Mesenteric fat pad (tissue), 1 donor: Measurements from ENCODE around the gene ZNF497. TPM values are rescaled to one million over a fixed set of nuclear protein-coding genes. Genes with fewer than 3 reads are reported as not detected.

Experiments
- DNase-seq: peaks from one replicate; pipeline ENCODE4 v3.0.0-alpha.2; 2020; ENCODE audit warnings: low spot score
- microRNA-seq: library from miRNA; unstranded; fragments of <30 nt; microRNA quantifications from one replicate; pipeline ENCODE4 v1.2.0, GENCODE V29; 2020; ENCODE audit warnings: borderline number of aligned reads
- total RNA-seq: library from RNA; stranded (reverse); fragmentation: NEBNext Ultra II Directional; extraction: Animal tissue kit (Norgen Biotek cat#: 25700); gene quantifications from one replicate; pipeline ENCODE4 v1.2.1, GENCODE V29; 2021
- donor health status: DM: yes; HTN: yes; CAD: no.

Gene ZNF497
- total RNA-seq, 1 donor from 2014 or later: 0.19 TPM

DNA sequence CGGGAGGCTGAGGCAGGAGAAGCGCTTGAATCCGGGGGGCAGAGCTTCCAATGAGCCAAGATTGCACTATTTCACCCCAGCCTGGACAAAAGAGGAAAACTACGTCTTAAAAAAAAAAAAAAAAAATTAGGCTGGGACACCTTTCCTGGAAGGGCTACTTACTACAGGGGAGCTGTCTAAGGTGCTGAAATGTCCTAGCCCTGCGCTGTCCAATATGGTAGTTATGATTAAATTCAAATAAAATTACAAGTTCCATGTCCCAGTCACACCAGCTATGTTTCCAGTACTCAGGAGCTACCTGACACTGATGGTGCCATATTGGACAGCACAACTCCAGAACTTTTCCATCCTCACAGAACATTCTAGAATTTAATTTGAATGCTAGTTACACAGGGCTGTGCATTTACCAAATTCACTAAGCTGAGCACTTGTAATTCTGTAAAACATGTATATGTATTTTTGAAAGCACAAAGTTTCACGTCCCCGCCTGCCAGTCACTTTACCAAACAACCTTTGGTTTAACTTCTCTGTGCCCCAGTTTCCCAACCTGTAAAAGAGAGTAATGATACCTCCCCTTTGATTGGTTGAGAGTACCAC, 45.0 kb downstream of the ZNF497 start:
- no peak for DNase-seq

DNA sequence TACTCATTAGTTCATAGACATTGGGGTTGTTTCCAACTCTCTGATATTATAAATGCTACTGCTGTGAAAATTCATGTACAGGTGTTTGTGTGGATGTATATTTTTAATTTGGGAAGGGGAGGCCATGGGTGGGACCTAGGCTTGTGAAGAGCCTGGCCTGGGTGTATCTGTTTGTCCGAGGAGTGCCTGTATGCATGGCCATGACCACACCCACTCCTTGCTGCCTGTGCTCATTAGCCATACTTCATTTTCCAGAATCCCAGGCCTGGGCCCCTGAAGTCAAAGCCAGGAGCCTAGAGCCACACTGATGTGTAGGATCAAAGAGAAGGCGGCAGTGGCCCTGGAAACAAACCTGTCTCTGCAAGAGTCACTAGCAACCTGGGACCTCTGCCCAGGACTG, 47.0 kb downstream of the ZNF497 start:
- peak; percentile 33 for DNase-seq

DNA sequence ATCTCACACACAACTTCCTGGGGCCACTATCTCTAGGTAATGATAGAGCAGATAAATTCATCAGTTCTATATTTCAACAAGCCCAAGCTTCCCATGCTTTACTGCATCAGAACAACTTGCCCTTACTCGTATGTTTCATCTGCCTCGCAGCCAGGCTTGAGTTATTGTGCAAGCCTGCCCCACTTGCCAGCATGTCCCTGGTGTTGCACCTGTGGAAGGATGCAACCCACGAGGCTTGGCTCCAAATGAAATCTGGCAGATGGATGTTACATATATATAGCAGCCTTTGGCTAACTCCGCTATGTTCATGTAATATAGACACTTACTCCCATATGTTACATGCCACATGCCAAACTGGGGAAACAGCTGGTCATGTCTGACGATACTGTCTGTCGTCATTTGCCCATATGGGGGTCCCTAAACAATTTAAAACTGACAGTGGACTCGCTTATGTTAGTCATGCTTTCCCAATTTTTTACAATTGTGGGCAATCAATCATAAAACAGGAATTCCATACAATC, 51.1 kb downstream of the ZNF497 start:
- DNase-seq: peak; percentile 30

DNA sequence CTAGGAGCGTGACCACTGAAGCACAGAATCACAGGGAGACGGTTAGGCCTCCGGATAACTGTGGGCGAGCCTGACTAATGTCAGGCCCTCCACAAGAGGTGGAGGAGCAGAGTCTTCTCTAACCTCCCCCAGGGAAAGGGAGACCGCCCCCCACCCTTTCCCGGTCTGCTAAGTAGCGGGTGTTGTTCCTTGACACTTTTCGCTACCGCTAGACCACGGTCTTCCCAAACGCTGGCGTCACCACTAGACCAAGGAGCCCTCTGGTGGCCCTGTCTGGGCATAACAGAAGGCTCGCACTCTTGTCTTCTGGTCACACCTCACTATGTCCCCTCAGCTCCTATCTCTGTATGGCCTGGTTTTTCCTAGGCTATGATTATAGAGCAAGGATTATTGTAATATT, 51.9 kb downstream of the ZNF497 start:
- DNase-seq: peak; percentile 71

DNA sequence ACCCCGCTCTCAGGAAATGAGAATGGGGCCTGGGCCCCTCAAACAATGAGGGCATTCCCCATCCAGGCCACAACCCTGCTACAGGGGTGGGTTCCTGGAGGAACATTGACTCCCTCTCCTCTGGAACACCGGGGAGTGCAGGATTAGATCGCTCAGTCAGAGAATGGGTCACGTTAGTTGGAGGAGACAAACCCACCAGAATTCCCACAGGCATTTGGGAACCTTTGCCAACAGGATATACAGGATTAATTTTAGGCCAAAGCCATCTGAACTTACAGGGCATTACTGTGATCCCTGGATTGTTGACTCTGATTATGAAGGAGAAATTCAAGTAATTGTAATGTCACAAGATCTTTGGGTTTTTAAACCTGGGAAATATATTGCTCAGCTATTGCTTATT, 54.8 kb downstream of the ZNF497 start:
- no peak for DNase-seq

DNA sequence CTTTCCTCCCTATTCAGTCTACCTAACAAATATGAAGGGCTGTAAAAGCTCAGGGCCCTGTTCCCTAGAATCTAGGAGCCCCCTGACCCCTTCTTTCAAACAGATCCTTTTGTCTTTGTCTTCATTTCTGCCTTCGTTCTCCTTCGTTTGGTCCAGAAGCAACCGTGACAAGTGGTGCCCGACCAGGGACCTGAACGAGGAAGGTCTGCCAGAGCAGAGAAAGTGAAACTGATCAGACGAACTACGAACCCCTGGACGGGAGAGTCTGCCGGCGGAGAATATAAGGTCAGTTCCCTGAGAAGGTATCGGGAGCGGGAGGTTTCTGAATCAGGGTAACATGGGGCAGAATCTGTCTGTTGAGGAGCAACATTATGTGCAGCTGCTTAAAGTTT, 56.6 kb downstream of the ZNF497 start:
- no peak for DNase-seq

DNA sequence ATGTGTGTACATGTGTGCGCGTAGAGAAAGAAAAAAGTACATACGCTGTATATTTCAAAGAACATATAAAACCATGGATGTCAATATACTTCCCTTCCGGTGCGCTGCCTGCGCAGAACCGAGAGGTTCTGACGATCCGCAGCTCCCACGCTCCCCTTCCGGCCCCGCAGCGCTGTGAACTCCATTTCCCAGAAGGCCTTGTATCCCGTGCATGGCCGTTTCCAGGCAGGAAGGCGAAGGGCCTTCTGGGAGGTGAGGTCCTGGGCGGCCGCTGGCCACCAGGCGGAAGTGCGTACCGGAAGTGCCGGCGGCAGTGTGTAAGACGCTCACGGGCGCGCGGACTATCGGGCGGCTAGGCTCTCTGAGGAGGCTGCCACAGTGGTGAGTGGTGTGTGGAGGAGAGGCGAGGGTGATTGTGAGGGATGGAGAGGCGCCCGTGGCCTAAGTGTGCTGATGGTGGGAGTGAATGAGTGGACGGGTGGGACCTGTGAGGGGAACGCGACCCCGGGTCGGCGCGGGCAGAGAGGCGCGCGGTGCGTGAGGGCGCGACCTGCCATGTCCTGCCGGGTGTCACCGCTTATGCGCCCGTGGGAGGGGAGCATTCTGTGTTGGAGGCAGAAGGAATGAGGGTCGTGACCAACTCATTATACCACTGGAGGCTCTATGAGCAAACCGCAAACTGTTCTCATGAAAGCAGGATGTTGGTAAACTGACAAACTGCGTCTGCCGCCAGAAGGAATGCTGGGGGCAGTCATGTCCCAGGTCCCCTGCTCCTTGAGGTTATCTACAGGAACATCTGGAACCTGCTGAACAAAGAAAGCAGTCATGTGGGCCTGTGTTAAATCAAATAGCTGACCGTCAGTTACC, 57.3 kb downstream of the ZNF497 start, which contains the start of gene ERVK3-1:
Gene ERVK3-1, plus strand, starts transcription at position 313 of the 867 bp plus-strand sequence. CDS start 6,792 bp downstream, outside the sequence.
- DNase-seq: peak; percentile 99

DNA sequence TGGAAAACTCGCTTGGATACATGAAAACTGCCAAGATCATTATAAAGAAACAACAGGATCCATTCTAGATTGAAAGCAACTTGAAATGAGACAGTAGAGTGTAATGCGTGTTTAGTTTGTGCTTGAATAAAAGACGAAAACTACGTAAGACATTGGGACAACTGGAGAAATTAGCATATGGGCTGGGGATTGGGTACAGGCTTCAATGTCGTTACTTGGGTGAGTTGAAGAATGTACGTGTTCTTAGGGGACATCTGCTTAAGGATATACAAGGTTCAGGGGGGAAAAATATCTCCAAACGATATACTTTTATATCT, 57.8 kb downstream of the ZNF497 start:
- no peak for DNase-seq

Small RNA genes lying within 50 kb of the gene (microRNA-seq; reads per million reads assigned to microRNA genes)
- gene MIR4754: not detected
- not detected for gene MIR6806

Other genes with a start within 250 kb of the ZNF497 start
- gene ZNF329, start 212.0 kb downstream of the ZNF497 start, total RNA-seq: 8.3 TPM
- 20.5 TPM for gene ZNF274, start 179.7 kb downstream of the ZNF497 start, total RNA-seq
- 25.2 TPM for gene ZNF544, start 133.8 kb downstream of the ZNF497 start, total RNA-seq
- gene ZNF8, start 83.8 kb downstream of the ZNF497 start, total RNA-seq: 5.1 TPM
- gene ERVK3-1, start 57.4 kb downstream of the ZNF497 start, total RNA-seq: 30.6 TPM
- gene ZSCAN22, start 35.8 kb downstream of the ZNF497 start, total RNA-seq: 2.5 TPM
- gene A1BG, start 9.3 kb downstream of the ZNF497 start, total RNA-seq: 8.4 TPM
- 0.48 TPM for gene ZNF837, start 18.3 kb upstream of the ZNF497 start, total RNA-seq
- 673 TPM for gene RPS5, start 24.5 kb upstream of the ZNF497 start, total RNA-seq
- not detected for gene RNF225, start 32.9 kb upstream of the ZNF497 start, total RNA-seq
- 15.4 TPM for gene ZNF584, start 45.9 kb upstream of the ZNF497 start, total RNA-seq
- gene ZNF132, start 77.4 kb upstream of the ZNF497 start, total RNA-seq: 4.0 TPM
- 5.2 TPM for gene ZNF324B, start 88.9 kb upstream of the ZNF497 start, total RNA-seq
- 6.7 TPM for gene ZNF324, start 104.3 kb upstream of the ZNF497 start, total RNA-seq
- gene ZNF446, start 113.6 kb upstream of the ZNF497 start, total RNA-seq: 5.6 TPM
- gene SLC27A5, start 149.2 kb upstream of the ZNF497 start, total RNA-seq: 6.5 TPM
- gene ZBTB45, start 157.1 kb upstream of the ZNF497 start, total RNA-seq: 11.8 TPM
- gene TRIM28, start 181.3 kb upstream of the ZNF497 start, total RNA-seq: 185 TPM
- gene CHMP2A, start 192.4 kb upstream of the ZNF497 start, total RNA-seq: 116 TPM
- gene UBE2M, start 195.9 kb upstream of the ZNF497 start, total RNA-seq: 69.4 TPM
- 16.2 TPM for gene MZF1, start 210.6 kb upstream of the ZNF497 start, total RNA-seq